ENCODE data around the gene SLC13A1.
"Not testable (repeated sequence)": the region's sequence is repeated elsewhere in the genome, so short reads cannot be mapped to it uniquely, and the experiment has no call there.

Gene SLC13A1

DNA sequence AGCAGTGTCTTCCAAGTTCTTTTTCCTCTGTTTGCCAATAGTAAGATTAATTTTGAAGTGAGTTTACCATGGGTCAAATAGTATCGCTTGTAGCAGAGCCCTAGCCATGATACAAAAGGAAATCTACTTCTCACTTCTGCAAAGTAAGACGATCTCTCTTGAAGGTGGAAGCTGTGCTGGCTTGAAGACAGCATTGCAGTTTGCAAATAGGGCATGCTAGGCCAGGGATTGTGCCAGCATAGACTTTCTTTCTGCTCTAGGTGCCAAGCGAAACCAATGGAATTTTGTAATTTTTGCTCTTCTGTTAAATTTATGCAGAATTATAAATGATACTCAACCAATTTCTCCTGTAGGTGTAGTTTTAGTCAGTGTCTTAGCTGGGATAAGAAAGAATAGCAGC is 74.5 kb downstream of the SLC13A1 start:
- DNase-seq: no peak

DNA sequence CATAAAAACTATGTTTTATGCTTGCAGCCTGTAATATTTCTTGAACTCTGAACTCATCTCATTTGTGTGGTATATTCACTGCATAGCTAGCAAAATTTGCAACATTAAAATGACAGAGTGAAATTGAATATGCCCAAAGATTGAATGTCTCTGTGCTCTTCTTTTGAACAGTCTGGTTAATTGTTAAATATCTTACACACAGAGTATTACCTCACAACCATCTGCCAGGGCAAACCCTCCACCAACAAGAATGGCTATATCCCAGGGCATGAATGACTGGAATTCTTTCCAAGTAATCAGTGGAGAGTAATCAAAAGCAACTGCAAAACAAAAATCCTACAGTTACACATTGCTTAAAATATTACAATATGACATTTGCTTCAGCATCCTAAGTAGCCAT is 76.9 kb downstream of the SLC13A1 start:
- DNase-seq: no peak

DNA sequence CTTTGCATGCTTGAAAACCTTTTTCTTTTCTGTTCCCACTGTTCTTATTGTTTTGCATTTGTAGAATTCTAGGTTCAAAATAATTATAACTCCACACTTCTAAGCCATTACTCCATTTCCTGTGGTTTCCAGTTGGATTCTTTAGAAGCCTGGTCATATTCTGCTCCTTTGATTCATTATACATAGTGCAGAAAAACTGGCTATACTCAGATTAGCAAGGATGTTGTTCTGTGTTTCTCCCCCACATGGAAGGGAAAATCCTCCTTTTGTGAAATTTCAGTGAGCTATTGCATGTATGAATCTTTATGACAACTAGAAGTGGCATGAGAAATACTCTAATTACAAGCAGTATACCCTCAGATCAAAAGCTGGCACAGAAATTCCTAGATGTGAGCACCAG is 79.5 kb downstream of the SLC13A1 start:
- DNase-seq: peak; percentile 57

DNA sequence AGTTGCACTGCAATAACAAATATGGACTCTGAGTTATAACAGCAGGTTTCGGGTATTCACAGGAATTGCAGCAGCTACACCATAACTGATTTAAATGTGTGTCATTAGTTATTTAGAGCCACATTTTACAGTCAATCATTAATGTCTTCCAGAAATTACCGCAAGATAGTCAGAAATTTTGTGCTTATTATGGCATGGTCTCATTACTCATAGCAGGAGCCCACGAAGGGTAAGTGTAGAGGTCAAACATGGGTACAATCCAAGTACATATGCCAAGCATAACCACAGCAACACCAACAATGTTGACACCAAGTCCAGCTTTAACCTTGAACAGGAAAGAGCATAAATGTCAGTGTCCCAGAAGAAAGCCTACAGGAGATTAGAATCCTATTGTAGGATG is 84.4 kb downstream of the SLC13A1 start:
- no peak for DNase-seq

DNA sequence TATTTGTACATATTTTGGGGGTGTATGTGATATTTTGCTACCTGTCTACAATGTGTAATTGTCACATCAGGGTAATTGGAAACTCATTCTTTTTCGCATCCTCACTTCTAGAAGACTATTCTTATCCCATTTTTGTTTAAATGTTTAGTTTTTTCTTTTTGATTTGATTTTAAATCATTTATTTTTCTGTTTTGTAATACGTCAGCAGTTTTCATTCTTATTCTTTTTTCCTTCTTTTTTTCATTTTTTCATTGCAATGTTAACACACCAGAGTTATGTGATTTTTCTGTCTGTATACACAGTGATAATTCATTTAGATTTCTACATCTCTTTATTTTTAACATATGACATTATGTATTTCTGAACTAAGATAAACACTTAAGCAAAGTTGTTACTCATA is 85.5 kb downstream of the SLC13A1 start:
- no peak for DNase-seq

DNA sequence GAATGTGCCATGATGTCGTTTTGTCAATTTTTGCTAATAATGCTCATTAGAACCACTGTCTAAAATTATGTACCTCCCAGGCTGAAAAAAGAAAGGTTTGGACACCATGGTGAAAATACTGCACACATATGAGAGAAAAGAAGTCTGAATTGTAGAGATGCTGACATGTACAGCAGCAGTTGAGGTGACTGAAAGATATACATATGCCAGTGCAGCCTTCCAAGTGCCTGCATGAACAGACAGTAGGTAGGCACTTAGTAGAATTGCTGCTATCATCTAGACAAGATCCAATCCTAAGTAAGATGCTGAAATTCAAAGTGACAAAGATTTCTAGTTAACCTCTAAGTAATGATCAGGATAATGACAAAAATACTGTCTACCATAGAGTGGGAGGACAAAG is 86.9 kb downstream of the SLC13A1 start:
- DNase-seq: no peak

DNA sequence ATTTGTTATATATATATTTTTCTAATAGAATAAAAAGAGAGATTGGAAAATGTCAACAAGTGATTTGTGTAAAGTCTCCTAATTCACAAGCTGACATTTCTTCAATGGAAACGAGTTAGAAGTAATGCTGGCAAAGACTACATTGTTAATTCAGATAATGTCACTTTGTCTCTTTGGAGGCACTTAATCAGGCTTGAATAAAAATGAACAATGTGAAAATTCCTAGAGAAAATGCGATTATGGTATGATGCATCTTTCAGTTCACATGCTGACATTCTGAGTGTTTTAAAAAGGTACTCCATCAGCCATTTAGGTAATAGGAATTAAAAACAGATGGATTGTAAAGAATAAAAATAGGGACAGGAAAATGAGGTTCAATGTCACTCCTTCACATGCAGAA is 100.1 kb downstream of the SLC13A1 start:
- no peak for DNase-seq

DNA sequence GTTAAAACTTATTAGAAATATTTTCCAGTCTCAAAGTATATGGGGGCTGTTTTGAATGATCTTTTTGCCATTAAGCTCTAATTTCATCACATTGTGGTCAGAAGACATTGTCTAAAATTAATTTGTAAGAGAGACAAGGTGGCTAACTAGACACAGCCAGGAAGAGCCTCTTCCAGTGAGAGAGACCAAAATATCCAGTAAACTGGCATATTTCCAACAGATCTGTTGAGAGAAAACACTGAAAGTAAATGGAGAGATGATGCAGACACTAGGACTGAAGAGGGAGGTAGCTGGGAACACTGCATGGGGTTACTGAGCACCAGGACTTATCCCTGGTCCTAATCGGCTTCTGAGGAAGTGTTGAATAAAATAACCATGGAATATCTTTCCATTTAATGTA is 102.8 kb downstream of the SLC13A1 start:
- no peak for DNase-seq

DNA sequence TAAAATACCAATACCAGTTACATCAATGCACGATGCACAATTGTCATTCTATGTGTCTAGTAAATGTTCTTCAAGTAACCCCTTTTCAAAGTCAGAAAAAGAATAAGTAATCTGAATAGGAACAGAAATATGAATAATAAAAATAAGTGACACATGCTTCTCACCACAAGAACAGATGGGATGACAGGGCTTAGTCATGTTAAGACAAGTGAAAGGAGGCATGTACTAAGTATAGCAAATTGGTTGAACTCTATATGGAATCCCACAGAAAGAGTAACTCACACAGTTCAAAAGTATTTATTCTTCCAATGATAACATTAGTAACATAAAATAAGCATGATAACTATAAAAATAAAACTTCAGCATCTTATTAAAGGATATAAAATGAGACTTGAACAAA is 103.3 kb downstream of the SLC13A1 start:
- no peak for DNase-seq

DNA sequence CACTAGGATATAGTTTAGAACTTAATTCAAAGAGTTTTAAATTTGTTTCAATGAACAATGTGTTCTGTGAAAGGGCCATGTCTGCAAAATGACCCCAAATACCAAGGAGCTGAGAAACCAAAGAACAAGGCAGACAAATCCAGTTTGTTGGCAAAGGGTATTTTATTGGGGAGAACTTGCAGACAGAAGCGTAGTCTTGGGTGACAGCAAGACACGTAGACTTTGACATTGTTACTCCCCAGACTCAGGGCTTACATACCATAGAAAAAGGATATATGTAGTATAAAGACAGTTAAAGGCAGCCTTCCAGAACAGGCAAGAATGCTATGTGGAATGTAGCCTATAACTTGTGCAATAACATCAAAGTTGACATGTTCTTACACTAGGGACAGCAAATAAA is 109.3 kb downstream of the SLC13A1 start:
- DNase-seq: no peak

DNA sequence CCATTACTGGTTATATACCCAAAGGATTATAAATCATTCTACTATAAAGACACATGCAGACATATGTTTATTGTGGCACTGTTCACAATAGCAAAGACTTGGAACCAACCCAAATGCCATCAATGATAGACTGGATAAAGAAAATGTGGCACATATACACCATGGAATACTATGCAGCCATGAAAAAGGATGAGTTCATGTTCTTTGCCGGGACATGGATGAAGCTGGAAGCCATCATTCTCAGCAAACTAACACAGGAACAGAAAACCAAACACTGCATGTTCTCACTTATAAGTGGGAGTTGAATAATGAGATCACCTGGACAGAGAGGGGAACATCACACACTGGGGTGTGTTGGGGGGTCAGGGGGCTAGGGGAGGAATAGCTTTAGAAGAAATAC is 112.9 kb downstream of the SLC13A1 start:
- DNase-seq: not testable (repeated sequence)

DNA sequence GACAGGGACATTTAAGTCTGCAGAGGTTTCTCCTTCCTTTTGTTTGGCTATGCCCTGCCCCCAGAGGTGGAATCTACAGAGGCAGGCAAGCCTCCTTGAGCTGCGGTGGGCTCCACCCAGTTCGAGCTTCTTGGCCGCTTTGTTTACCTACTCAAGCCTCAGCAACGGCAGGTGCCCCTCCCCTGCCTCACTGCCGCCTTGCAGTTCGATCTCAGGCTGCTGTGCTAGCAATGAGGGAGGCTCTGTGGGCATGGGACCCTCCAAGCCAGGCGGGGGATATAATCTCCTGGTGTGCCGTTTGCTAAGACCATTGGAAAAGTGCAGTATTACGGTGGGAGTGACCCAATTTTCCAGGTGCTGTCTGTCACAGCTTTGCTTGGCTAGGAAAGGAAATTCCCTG is 114.9 kb downstream of the SLC13A1 start:
- DNase-seq: not testable (repeated sequence)

DNA sequence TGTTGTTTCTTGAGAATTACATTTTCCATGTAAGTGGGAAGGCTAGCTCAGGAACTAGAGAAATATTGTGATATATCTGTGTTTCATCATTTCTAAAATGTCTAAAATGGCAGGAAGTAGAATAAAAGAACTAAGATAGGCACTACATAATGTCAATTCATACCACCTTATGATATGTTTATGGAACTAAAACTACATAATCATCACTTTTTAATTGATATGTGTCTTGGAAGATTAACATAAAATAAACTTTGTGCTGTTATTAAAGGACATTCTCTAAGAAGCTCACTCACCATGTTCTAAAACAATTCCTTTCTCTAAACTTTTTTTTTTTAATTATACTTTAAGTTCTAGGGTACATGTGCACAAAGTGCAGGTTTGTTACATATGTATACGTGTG is 120.7 kb downstream of the SLC13A1 start:
- no peak for DNase-seq

DNA sequence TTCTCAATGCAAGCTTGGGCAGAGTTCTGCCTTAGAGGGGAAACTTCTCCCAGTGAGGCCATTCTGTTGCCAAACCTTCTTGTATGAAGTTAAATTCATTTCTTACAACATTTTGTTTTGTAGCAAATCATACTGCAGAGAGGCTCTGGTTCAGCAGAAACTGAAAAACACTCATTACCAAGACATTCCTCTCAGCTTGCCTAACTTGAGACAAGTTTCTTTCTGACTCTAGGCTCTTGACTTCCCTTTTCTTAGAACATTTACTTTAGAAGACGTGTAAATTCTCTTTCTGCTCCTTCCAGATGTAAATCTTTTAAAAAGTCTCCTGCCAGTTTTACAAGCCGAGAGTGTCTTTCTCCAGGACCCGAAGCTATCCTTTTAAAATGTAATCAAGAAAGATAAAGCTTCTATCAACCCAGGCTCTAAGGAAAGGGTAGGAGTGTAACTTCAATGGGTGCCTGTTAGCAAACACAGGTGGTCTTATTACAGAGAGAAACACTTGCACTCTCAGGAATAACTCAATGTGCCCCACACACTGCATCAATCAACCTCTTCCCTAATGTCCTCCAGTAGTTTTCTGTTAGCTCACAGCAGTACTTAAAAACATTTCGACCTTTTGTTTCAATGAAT is 123.8 kb downstream of the SLC13A1 start:
- no peak for DNase-seq

DNA sequence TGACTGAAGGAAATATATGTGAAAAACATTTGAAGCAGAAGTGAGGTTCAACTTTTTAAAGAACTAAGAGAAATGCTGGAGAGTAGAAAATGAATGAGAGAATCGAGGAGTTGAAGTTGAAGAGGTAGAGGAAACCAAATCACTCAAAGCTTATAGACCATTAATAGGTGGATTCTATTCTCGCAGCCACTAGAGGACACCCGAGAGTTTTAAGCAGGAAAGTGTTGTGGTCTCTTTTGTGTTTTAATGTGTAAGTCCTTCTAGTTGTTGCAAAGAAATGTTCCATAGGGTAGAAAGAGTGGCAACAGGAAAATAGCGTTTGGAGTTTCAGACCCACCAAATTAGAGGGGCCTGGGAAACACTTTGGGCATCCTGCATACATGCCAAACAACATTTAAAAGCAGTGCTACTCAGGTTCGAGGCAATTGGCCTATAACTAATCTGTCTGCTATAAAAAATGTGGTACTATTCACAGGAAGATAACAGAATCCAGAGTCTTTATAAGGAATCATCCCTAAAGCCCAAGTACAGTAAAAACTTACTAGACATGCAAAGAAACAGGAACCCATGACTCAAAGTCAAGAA is 129.0 kb downstream of the SLC13A1 start:
- DNase-seq: peak; percentile 9

DNA sequence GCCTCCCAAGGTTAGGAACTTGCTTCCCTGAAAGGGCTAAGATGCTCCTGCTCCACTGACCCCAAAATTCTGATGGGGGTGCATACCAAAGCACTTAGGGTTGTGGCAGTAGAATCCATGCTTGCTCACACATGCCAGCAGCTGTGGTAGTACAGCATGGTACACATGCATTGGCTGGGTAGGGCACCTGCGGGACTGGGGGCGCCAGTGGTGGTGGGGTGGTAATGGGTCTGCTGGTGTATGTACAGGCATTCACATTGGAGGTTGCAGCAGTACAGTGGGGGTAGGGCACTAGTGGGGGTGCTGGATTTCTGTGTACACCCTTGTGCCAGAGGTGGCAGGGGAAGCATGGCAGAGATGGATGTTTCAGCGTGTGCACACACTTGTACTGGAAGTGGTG is 132.0 kb downstream of the SLC13A1 start:
- DNase-seq: no peak
